Loucy (cell line): Measurements from ENCODE around the gene TXNRD1.
"Not testable (repeated sequence)": the region's sequence is repeated elsewhere in the genome, so short reads cannot be mapped to it uniquely, and the experiment has no call there.

Experiments
- H2AFZ ChIP-seq: fragments of 200-600 bp; sonication (generic); 2 replicates; pipeline ENCODE4 v1.6.0; 2016; ENCODE audit warnings: antibody characterized with exemption, mild to moderate bottlenecking, low read length, moderate library complexity
- H3F3A ChIP-seq: fragments of 200-600 bp; 2 replicates; pipeline ENCODE4 v1.6.0; 2016; ENCODE audit warnings: antibody characterized with exemption, low read depth, mild to moderate bottlenecking
- H3K27me3 ChIP-seq: fragments of 200-600 bp; sonication (generic); 2 replicates; pipeline ENCODE4 v1.6.1; 2014; ENCODE audit warnings: low read length, mild to moderate bottlenecking; ENCODE audit not compliant: insufficient read depth, poor library complexity, severe bottlenecking
- H3K36me3 ChIP-seq: fragments of 200-600 bp; sonication (generic); 2 replicates; pipeline ENCODE4 v1.6.1; 2016; ENCODE audit warnings: low read length; ENCODE audit not compliant: insufficient read depth
- H3K4me1 ChIP-seq: fragments of 200-600 bp; sonication (generic); 2 replicates; pipeline ENCODE4 v1.5.1; 2014; ENCODE audit warnings: low read length, mild to moderate bottlenecking; ENCODE audit not compliant: insufficient read depth, poor library complexity, severe bottlenecking
- H3K4me2 ChIP-seq: fragments of 200-600 bp; sonication (generic); 2 replicates; pipeline ENCODE4 v1.6.0; 2014; ENCODE audit warnings: antibody characterized with exemption, low read length, low read depth, mild to moderate bottlenecking; ENCODE audit not compliant: poor library complexity, severe bottlenecking
- H3K4me3 ChIP-seq: fragments of 200-600 bp; sonication (generic); 2 replicates; pipeline ENCODE4 v1.5.1; 2014; ENCODE audit warnings: low read length, mild to moderate bottlenecking, mixed read lengths; ENCODE audit not compliant: poor library complexity, severe bottlenecking
- H3K79me2 ChIP-seq: fragments of 200-600 bp; sonication (generic); 2 replicates; pipeline ENCODE4 v1.6.1; 2014; ENCODE audit warnings: low read length; ENCODE audit not compliant: insufficient read depth
- H3K9ac ChIP-seq: fragments of 200-600 bp; sonication (generic); 2 replicates; pipeline ENCODE4 v1.6.0; 2014; ENCODE audit warnings: mild to moderate bottlenecking, low read depth, low read length, moderate library complexity; ENCODE audit not compliant: poor library complexity, severe bottlenecking
- H3K9me2 ChIP-seq: fragments of 200-600 bp; sonication (generic); replicated peaks from 2 replicates; pipeline ENCODE4 v1.6.1; 2016; ENCODE audit warnings: low read depth, low read length, mixed read lengths
- H3K9me3 ChIP-seq: fragments of 200-600 bp; sonication (generic); 2 replicates; pipeline ENCODE4 v1.6.1; 2014; ENCODE audit warnings: mild to moderate bottlenecking, antibody characterized with exemption, low read length, low read depth; ENCODE audit not compliant: insufficient read depth
- H4K20me1 ChIP-seq: fragments of 200-600 bp; sonication (generic); 2 replicates; pipeline ENCODE4 v1.6.0; 2014; ENCODE audit warnings: antibody characterized with exemption, low read length, mild to moderate bottlenecking; ENCODE audit not compliant: insufficient read depth, poor library complexity, severe bottlenecking
- EZH2phosphoT487 ChIP-seq: fragments of 200-600 bp; IDR thresholded peaks from 2 replicates; pipeline ENCODE4 v1.6.1; 2018; ENCODE audit warnings: antibody characterized with exemption, mild to moderate bottlenecking, moderate library complexity, borderline replicate concordance
- TF ChIP-seq, protein P1 (sequence below): fragments of 200-600 bp; sonication (generic); conservative IDR thresholded peaks from 2 replicates; pipeline ENCODE4 v1.5.1; 2014; ENCODE audit warnings: mild to moderate bottlenecking, antibody characterized with exemption, low read length

The TXNRD1 gene

GRCh38 chr12:104294158-104294859, 78.7 kb downstream of the TXNRD1 start:
- not testable (repeated sequence) for H3K27me3 ChIP-seq, H3K4me3 ChIP-seq, H3F3A ChIP-seq, H3K9me2 ChIP-seq, H3K9me3 ChIP-seq, H3K9ac ChIP-seq, H2AFZ ChIP-seq
- peaks cover 22% of the 10 kb centered on the region for H3K4me1 ChIP-seq
- peaks cover 82% of the 10 kb centered on the region for H4K20me1 ChIP-seq
- peaks cover 90% of the 10 kb centered on the region for H3K79me2 ChIP-seq
- H3K4me2 ChIP-seq, result peak overlapping the region; percentile 14
- TF ChIP-seq, protein P1, sequence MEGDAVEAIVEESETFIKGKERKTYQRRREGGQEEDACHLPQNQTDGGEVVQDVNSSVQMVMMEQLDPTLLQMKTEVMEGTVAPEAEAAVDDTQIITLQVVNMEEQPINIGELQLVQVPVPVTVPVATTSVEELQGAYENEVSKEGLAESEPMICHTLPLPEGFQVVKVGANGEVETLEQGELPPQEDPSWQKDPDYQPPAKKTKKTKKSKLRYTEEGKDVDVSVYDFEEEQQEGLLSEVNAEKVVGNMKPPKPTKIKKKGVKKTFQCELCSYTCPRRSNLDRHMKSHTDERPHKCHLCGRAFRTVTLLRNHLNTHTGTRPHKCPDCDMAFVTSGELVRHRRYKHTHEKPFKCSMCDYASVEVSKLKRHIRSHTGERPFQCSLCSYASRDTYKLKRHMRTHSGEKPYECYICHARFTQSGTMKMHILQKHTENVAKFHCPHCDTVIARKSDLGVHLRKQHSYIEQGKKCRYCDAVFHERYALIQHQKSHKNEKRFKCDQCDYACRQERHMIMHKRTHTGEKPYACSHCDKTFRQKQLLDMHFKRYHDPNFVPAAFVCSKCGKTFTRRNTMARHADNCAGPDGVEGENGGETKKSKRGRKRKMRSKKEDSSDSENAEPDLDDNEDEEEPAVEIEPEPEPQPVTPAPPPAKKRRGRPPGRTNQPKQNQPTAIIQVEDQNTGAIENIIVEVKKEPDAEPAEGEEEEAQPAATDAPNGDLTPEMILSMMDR, result peak; percentile 39
- peaks cover 39% of the 10 kb centered on the region; the same call in 1 of the 2 replicates for H3K36me3 ChIP-seq

- H3K79me2 ChIP-seq, result peaks cover 90% of the 10 kb centered on the region
- H3K4me1 ChIP-seq, result peaks cover 17% of the 10 kb centered on the region
- H3K9ac ChIP-seq, result no peak overlapping the region
- H2AFZ ChIP-seq, result no peak overlapping the region
- peaks cover 80% of the 10 kb centered on the region for H4K20me1 ChIP-seq
- H3F3A ChIP-seq, result no peaks in the 10 kb centered on the region
- no peaks in the 10 kb centered on the region for H3K9me3 ChIP-seq
- H3K4me3 ChIP-seq, result no peak overlapping the region
- no peaks in the 10 kb centered on the region for H3K27me3 ChIP-seq
- peaks cover 43% of the 10 kb centered on the region; the same call in 1 of the 2 replicates for H3K36me3 ChIP-seq
- peak overlapping the region; percentile 14 for H3K4me2 ChIP-seq
- H3K9me2 ChIP-seq, result no peaks in the 10 kb centered on the region
- TF ChIP-seq, protein P1, result no peak
- TF ChIP-seq EZH2phosphoT487, result no peak
Observed at GRCh38 chr12:104294927-104295668, 79.5 kb downstream of the TXNRD1 start.

GRCh38 chr12:104295954-104296353, 80.4 kb downstream of the TXNRD1 start:
- Histone ChIP-seq H3F3A (no peaks in the 10 kb centered on the region), H3K4me2 (peak overlapping the region; percentile 14), H4K20me1 (peaks cover 83% of the 10 kb centered on the region), H3K9me3 (no peaks in the 10 kb centered on the region), H3K27me3 (no peaks in the 10 kb centered on the region), H3K4me1 (peaks cover 14% of the 10 kb centered on the region), H3K79me2 (peaks cover 90% of the 10 kb centered on the region), H3K9me2 (no peaks in the 10 kb centered on the region), H3K4me3 (no peak overlapping the region), H3K9ac (no peak overlapping the region), H2AFZ (no peak overlapping the region), H3K36me3 (peaks cover 46% of the 10 kb centered on the region)
- TF ChIP-seq, protein P1, result no peak
- TF ChIP-seq EZH2phosphoT487, result no peak
